Fibroblast of the aortic adventitia (primary cell): ENCODE data around the gene SEZ6L. TPM values are rescaled to one million over a fixed set of nuclear protein-coding genes. Genes with fewer than 3 reads are reported as not detected.

Experiments used
- DNase-seq: peaks from one replicate; pipeline ENCODE4 v3.0.0-alpha.2; 2010; ENCODE audit warnings: low read depth
- H3K4me3 ChIP-seq: 2 replicates; pipeline ENCODE4 v1.5.1; 2011; ENCODE audit warnings: low read depth, mild to moderate bottlenecking, control low read depth, low read length, moderate library complexity
- CTCF ChIP-seq: IDR thresholded peaks from 2 replicates; pipeline ENCODE4 v1.5.1; 2011; ENCODE audit warnings: mild to moderate bottlenecking, low read length, control low read depth, inconsistent platforms; ENCODE audit not compliant: insufficient read depth
- total RNA-seq: library from RNA; depleted of rRNA; stranded (reverse); fragments of >200 nt; gene quantifications from 2 replicates; pipeline ENCODE4 v1.2.3, GENCODE V29; 2012; ENCODE audit warnings: low replicate concordance

The SEZ6L gene
- total RNA-seq, 1 donor, result under 0.01 TPM

- TF ChIP-seq CTCF, result no peak
- no peak for DNase-seq
- H3K4me3 ChIP-seq, result no peak overlapping the region
These were observed 6.3 kb upstream of the SEZ6L start for GRCh38 chr22:26162926-26163325.

GRCh38 chr22:26164174-26164573, 5.1 kb upstream of the SEZ6L start:
- no peak for DNase-seq
- no peak overlapping the region for H3K4me3 ChIP-seq
- TF ChIP-seq CTCF, result no peak

- DNase-seq, result no peak
- H3K4me3 ChIP-seq, result no peak overlapping the region
- TF ChIP-seq CTCF, result no peak
These were observed 871 bp upstream of the SEZ6L start for GRCh38 chr22:26168330-26168851.

- no peak for DNase-seq
- no peak overlapping the region for H3K4me3 ChIP-seq
- no peak for TF ChIP-seq CTCF
These were observed 335 bp upstream of the SEZ6L start for GRCh38 chr22:26168939-26169314.

- TF ChIP-seq CTCF, result no peak
- no peak for DNase-seq
- H3K4me3 ChIP-seq, result no peak overlapping the region
These were observed 840 bp downstream of the SEZ6L start for GRCh38 chr22:26170112-26170492.

- no peak overlapping the region for H3K4me3 ChIP-seq
- TF ChIP-seq CTCF, result no peak
- no peak for DNase-seq
These were observed 1.7 kb downstream of the SEZ6L start for GRCh38 chr22:26170795-26171580.
